Keratinocyte (primary cell): Measurements from ENCODE around the gene GMCL1. TPM values are rescaled to one million over a fixed set of nuclear protein-coding genes. Genes with fewer than 3 reads are reported as not detected.

Source experiments
- DNase-seq: peaks from one replicate; pipeline ENCODE4 v3.0.0-alpha.2; 2011; ENCODE audit warnings: low read depth, missing footprints, low spot score
- FAIRE-seq: peaks from 2 replicates; lab custom pipeline; 2011; peaks lifted over from hg19 to GRCh38; lab: Jason Lieb, UNC
- H2AFZ ChIP-seq: 2 replicates; pipeline ENCODE4 v1.6.0; 2012; ENCODE audit warnings: low read length, control low read depth, inconsistent platforms; ENCODE audit not compliant: control insufficient read depth
- H3K27ac ChIP-seq: 2 replicates; pipeline ENCODE4 v1.5.1; 2011; ENCODE audit warnings: low read length; ENCODE audit not compliant: control insufficient read depth, insufficient read depth
- H3K27me3 ChIP-seq: 3 replicates; pipeline ENCODE4 v1.6.0; 2011; ENCODE audit warnings: low read length; ENCODE audit not compliant: control insufficient read depth, insufficient read depth; ENCODE audit errors: extremely low read depth
- H3K36me3 ChIP-seq, 2 experiments: 2 replicates in 1 of 2; 3 replicates in 1 of 2; pipeline ENCODE4 v1.5.1; 2011; ENCODE audit warnings: low read length in 2 of 2, mild to moderate bottlenecking in 1 of 2; ENCODE audit not compliant: control insufficient read depth in 2 of 2, insufficient read depth in 2 of 2; ENCODE audit errors: extremely low read depth in 1 of 2
- H3K4me1 ChIP-seq: 3 replicates; pipeline ENCODE4 v1.5.1; 2011; ENCODE audit warnings: low read length; ENCODE audit not compliant: control insufficient read depth, insufficient read depth; ENCODE audit errors: extremely low read depth
- H3K4me2 ChIP-seq: 3 replicates; pipeline ENCODE4 v1.6.0; 2011; ENCODE audit warnings: low read depth, low read length; ENCODE audit not compliant: control insufficient read depth, insufficient read depth; ENCODE audit errors: extremely low read depth
- H3K4me3 ChIP-seq, 3 experiments: fragments of 200-600 bp in 1 of 3; sonication (generic) in 1 of 3; 2 replicates in 2 of 3; 3 replicates in 1 of 3; pipeline ENCODE4 v1.5.1; 2011 to 2016; ENCODE audit warnings: low read length in 3 of 3, mild to moderate bottlenecking in 3 of 3, control low read depth in 2 of 3, inconsistent platforms in 1 of 3, low read depth in 1 of 3, mixed read lengths in 1 of 3, mixed run types in 1 of 3, moderate library complexity in 1 of 3; ENCODE audit not compliant: control insufficient read depth in 2 of 3, insufficient read depth in 2 of 3; ENCODE audit errors: extremely low read depth in 1 of 3
- H3K79me2 ChIP-seq: 2 replicates; pipeline ENCODE4 v1.6.0; 2012; ENCODE audit warnings: low read length; ENCODE audit not compliant: control insufficient read depth, insufficient read depth
- H3K9ac ChIP-seq: 3 replicates; pipeline ENCODE4 v1.6.0; 2011; ENCODE audit warnings: low read length; ENCODE audit not compliant: control insufficient read depth, insufficient read depth; ENCODE audit errors: extremely low read depth
- H3K9me1 ChIP-seq: 3 replicates; pipeline ENCODE4 v1.6.0; 2011; ENCODE audit warnings: low read length; ENCODE audit not compliant: control insufficient read depth, insufficient read depth; ENCODE audit errors: extremely low read depth
- H3K9me3 ChIP-seq: 2 replicates; pipeline ENCODE4 v1.5.1; 2012; ENCODE audit warnings: low read depth, low read length; ENCODE audit not compliant: control insufficient read depth
- H4K20me1 ChIP-seq: 3 replicates; pipeline ENCODE4 v1.6.0; 2011; ENCODE audit warnings: low read length; ENCODE audit not compliant: control insufficient read depth, insufficient read depth; ENCODE audit errors: extremely low read depth
- CTCF ChIP-seq, 3 experiments: IDR thresholded peaks in 1 of 3; conservative IDR thresholded peaks in 1 of 3; optimal IDR thresholded peaks in 1 of 3; 2 replicates in 2 of 3; 3 replicates in 1 of 3; pipeline versions ENCODE3 to v1.5.1; 2011; ENCODE audit warnings: low read length in 3 of 3, mild to moderate bottlenecking in 3 of 3, moderate library complexity in 2 of 3, control low read depth in 1 of 3, inconsistent platforms in 1 of 3; ENCODE audit not compliant: insufficient read depth in 2 of 3; ENCODE audit errors: extremely low read depth in 1 of 3
- EZH2 ChIP-seq: IDR thresholded peaks from one replicate; pipeline ENCODE4 v1.6.1; 2012; ENCODE audit warnings: inconsistent platforms, mild to moderate bottlenecking, low read length, moderate library complexity
- dilution Hi-C: fragments of 300-500 bp; cut with MboI; formaldehyde crosslinking; loops from one replicate; pipeline ENCODE4 v1.7.0; 2020; ENCODE audit warnings: low sequenced_read_pairs; ENCODE audit not compliant: extremely low pct_ligation_motif_present
- polyA plus RNA-seq, 5 experiments: library from polyadenylated mRNA; depleted of rRNA in 3 of 5; stranded (reverse) in 3 of 5; stranded (forward) in 1 of 5; unstranded in 1 of 5; fragments of >200 nt; gene quantifications; 1 replicate in 1 of 5; 2 replicates in 3 of 5; 3 replicates in 1 of 5; pipeline versions ENCODE4 v1.2.1 to v1.2.3, GENCODE V29; 2011 to 2012; ENCODE audit warnings: missing spikeins in 2 of 5, low read depth in 1 of 5, low replicate concordance in 1 of 5

GMCL1 gene
- polyA plus RNA-seq, 1 donor (not counting 4 experiments of a cell fraction or from before 2014, with no cell fraction given) = 7.5 TPM

GRCh38 chr2:69844560-69844959 is 15.1 kb downstream of the GMCL1 start:
- H3K27me3 ChIP-seq = no peaks in the 10 kb centered on the region
- H3K79me2 ChIP-seq = no peaks in the 10 kb centered on the region
- no peaks in the 10 kb centered on the region for H3K9me3 ChIP-seq
- no peak for FAIRE-seq
- H3K4me2 ChIP-seq = no peak overlapping the region
- H3K9ac ChIP-seq = no peak overlapping the region
- no peak for DNase-seq
- H3K4me1 ChIP-seq = peaks cover 5% of the 10 kb centered on the region
- H2AFZ ChIP-seq = no peak overlapping the region
- dilution Hi-C loops = no loop called here
- TF ChIP-seq CTCF (optimal IDR thresholded peaks at IDR 0.05 in 1 of 3, IDR thresholded peaks at IDR 0.05 in 1 of 3, conservative IDR thresholded peaks at IDR 0.05 in 1 of 3; ENCODE audit: extremely low read depth in 1 of 3, insufficient read depth in 2 of 3, low read length in 3 of 3) = no peak
- no peak for TF ChIP-seq EZH2
- H3K36me3 ChIP-seq = peaks cover 0 to 18% of the 10 kb centered on the region in 2 experiments
- no peaks in the 10 kb centered on the region for H3K9me1 ChIP-seq
- H3K27ac ChIP-seq = no peak overlapping the region
- no peaks in the 10 kb centered on the region for H4K20me1 ChIP-seq
- H3K4me3 ChIP-seq = no peak overlapping the region

DNA sequence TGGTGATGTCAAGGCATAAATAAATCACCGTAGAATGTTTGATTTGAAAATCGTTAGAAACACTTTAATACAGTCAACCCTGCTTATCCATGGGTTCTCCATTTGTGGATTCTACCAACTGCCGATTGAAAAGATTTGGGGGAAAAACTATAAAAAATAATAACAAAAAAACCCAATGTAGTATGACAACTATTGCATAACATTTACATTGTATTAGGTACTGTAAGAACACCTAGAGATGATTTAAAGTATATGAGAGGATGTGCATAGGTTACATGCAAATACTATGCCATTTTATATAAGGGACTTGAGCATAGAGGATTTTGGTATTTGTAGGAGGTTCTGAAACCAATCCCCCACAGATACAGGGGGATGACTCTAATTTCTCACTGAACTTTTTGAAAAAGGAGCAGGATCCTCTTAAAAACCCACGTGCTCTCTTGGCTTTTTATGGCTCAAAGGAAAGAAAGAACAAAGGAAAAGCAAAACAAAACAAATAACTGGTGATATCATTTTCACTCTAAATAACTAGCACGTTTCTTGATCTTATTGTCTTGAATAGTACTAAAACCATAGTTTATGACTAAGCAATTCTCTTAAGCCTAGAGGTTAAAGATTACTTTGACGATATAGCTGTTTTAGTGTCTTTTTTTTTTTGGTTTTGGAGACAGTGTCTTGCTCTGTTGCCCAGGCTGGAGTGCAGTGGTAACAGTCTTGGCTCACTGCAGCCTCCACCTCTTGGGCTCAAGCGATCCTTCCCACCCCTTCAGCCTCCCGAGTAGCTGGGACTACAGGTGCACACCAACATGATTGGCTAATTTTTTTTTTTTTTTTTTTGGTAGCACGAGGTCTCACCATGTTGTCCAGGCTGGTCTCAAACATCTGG is 17.0 kb downstream of the GMCL1 start:
- H3K79me2 ChIP-seq = no peaks in the 10 kb centered on the region
- H3K27me3 ChIP-seq = no peaks in the 10 kb centered on the region
- peaks cover 0 to 28% of the 10 kb centered on the region in 2 experiments for H3K36me3 ChIP-seq
- no peaks in the 10 kb centered on the region for H3K9me1 ChIP-seq
- no peaks in the 10 kb centered on the region for H3K9me3 ChIP-seq
- no peak overlapping the region for H3K4me3 ChIP-seq
- no peak overlapping the region for H3K4me2 ChIP-seq
- TF ChIP-seq CTCF (optimal IDR thresholded peaks at IDR 0.05 in 1 of 3, IDR thresholded peaks at IDR 0.05 in 1 of 3, conservative IDR thresholded peaks at IDR 0.05 in 1 of 3; ENCODE audit: extremely low read depth in 1 of 3, insufficient read depth in 2 of 3, low read length in 3 of 3) = no peak
- TF ChIP-seq EZH2 = no peak
- no peak overlapping the region for H2AFZ ChIP-seq
- DNase-seq (no peak), FAIRE-seq (no peak)
- no peaks in the 10 kb centered on the region for H4K20me1 ChIP-seq
- no peak overlapping the region for H3K27ac ChIP-seq
- no peak overlapping the region for H3K9ac ChIP-seq
- H3K4me1 ChIP-seq = peaks cover 5% of the 10 kb centered on the region
- dilution Hi-C loops = no loop called here
